Neuronal stem cell (in vitro differentiated cells): ENCODE results near the gene SMIM15.

Experiments used
- DNase-seq: peaks from one replicate; pipeline ENCODE4 v3.0.0-alpha.2; 2013; ENCODE audit warnings: low spot score
- H2AFZ ChIP-seq: one replicate; pipeline ENCODE4 v1.6.1; 2013; ENCODE audit warnings: mild to moderate bottlenecking, low read length, inconsistent platforms
- H2AK5ac ChIP-seq: 2 replicates; pipeline ENCODE4 v1.6.1; 2013; ENCODE audit warnings: low read depth, mild to moderate bottlenecking, inconsistent platforms, low read length, moderate library complexity, mixed read lengths
- H2BK120ac ChIP-seq: 2 replicates; pipeline ENCODE4 v1.6.1; 2013; ENCODE audit warnings: low read depth, mild to moderate bottlenecking, inconsistent platforms, low read length, moderate library complexity, mixed read lengths
- H2BK12ac ChIP-seq: one replicate; pipeline ENCODE4 v1.6.1; 2013; ENCODE audit warnings: low read length, inconsistent platforms
- H2BK15ac ChIP-seq: 2 replicates; pipeline ENCODE4 v1.6.1; 2013; ENCODE audit warnings: mild to moderate bottlenecking, low read length, inconsistent platforms, mixed read lengths
- H2BK5ac ChIP-seq: one replicate; pipeline ENCODE4 v1.6.1; 2013; ENCODE audit warnings: inconsistent platforms, mild to moderate bottlenecking, low read length, moderate library complexity
- H3K14ac ChIP-seq: one replicate; pipeline ENCODE4 v1.6.1; 2013; ENCODE audit warnings: low read length, inconsistent platforms
- H3K18ac ChIP-seq: 2 replicates; pipeline ENCODE4 v1.6.1; 2013; ENCODE audit warnings: low read length, inconsistent platforms
- H3K23ac ChIP-seq: 2 replicates; pipeline ENCODE4 v1.6.1; 2013; ENCODE audit warnings: low read depth, mild to moderate bottlenecking, mixed read lengths, low read length, inconsistent platforms; ENCODE audit not compliant: poor library complexity
- H3K27ac ChIP-seq: replicated peaks from 3 replicates; pipeline ENCODE4 v1.5.1; 2013; ENCODE audit warnings: low read length, inconsistent platforms
- H3K27me3 ChIP-seq, 3 experiments: 2 replicates each; pipeline ENCODE4 v1.6.1; 2013; ENCODE audit warnings: low read length in 3 of 3, mild to moderate bottlenecking in 2 of 3, inconsistent platforms in 1 of 3, low read depth in 1 of 3, mixed read lengths in 1 of 3, moderate library complexity in 1 of 3; ENCODE audit not compliant: control insufficient read depth in 3 of 3, insufficient read depth in 3 of 3
- H3K36me3 ChIP-seq, 2 donors: replicated peaks in 1 of 2; 2 replicates each; pipeline ENCODE4 v1.6.1; 2013; ENCODE audit warnings: low read length in 2 of 2; ENCODE audit not compliant: control insufficient read depth in 2 of 2, insufficient read depth in 2 of 2
- H3K4ac ChIP-seq: 2 replicates; pipeline ENCODE4 v1.6.1; 2013; ENCODE audit warnings: inconsistent platforms, mild to moderate bottlenecking, low read length, moderate library complexity
- H3K4me1 ChIP-seq, 2 donors: 1 replicate in 1 of 2; 2 replicates in 1 of 2; pipeline ENCODE4 v1.6.1; 2013; ENCODE audit warnings: low read length in 2 of 2, low read depth in 1 of 2; ENCODE audit not compliant: control insufficient read depth in 2 of 2, insufficient read depth in 1 of 2
- H3K4me2 ChIP-seq: one replicate; pipeline ENCODE4 v1.6.1; 2013; ENCODE audit warnings: mild to moderate bottlenecking, low read length, inconsistent platforms; ENCODE audit not compliant: insufficient read depth, poor library complexity, severe bottlenecking
- H3K4me3 ChIP-seq, 2 donors: 2 replicates each; pipeline ENCODE4 v1.5.1; 2013; ENCODE audit warnings: low read length in 2 of 2, mild to moderate bottlenecking in 2 of 2, inconsistent platforms in 1 of 2, moderate library complexity in 1 of 2
- H3K79me1 ChIP-seq: one replicate; pipeline ENCODE4 v1.6.1; 2013; ENCODE audit warnings: low read depth, mild to moderate bottlenecking, inconsistent platforms, low read length, moderate library complexity
- H3K9ac ChIP-seq: one replicate; pipeline ENCODE4 v1.6.1; 2013; ENCODE audit warnings: mild to moderate bottlenecking, low read depth, low read length, inconsistent platforms; ENCODE audit not compliant: poor library complexity
- H3K9me3 ChIP-seq, 2 donors: replicated peaks in 1 of 2; 2 replicates each; pipeline versions ENCODE3 to v1.6.1; 2013; ENCODE audit warnings: low read length in 2 of 2, mild to moderate bottlenecking in 2 of 2, inconsistent platforms in 1 of 2, low read depth in 1 of 2, mixed read lengths in 1 of 2, moderate library complexity in 1 of 2; ENCODE audit not compliant: control insufficient read depth in 2 of 2, insufficient read depth in 1 of 2
- H4K8ac ChIP-seq: one replicate; pipeline ENCODE4 v1.6.1; 2013; ENCODE audit warnings: low read depth, mild to moderate bottlenecking, inconsistent platforms, low read length, moderate library complexity
- H4K91ac ChIP-seq: one replicate; pipeline ENCODE4 v1.6.1; 2013; ENCODE audit warnings: low read length, low read depth, mild to moderate bottlenecking, inconsistent platforms; ENCODE audit not compliant: poor library complexity
- WGBS, 2 donors: extraction: QIAGEN DNeasy Blood & Tissue Kit; methylation state at CpG; one replicate each; pipeline ENCODE4 v1.1.7; 2013; ENCODE audit warnings: missing lambda C conversion rate in 2 of 2, mixed read lengths in 1 of 2; ENCODE audit not compliant: insufficient read length in 2 of 2, insufficient replicate concordance in 1 of 2; ENCODE audit errors: extremely low coverage in 2 of 2; 5-methylcytosine and 5-hydroxymethylcytosine counted together

The SMIM15 gene

DNA sequence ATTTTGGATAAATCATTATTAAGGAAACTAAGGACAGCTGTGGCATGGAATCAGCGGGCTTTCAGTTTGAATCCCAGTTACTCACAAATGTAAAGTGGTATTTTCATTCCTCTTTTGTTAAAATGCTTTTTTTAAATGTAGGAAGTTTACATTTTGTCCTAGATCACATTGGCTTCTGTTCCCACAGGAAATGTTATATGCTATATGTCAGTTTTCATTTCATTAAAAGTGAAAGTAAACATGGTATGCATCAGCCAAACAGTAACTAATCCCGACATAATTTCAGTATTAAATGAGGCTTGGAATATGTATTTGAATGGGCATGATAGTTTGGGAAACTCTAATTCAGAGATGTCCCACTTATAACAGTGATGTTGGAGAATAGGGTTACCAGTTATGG is 18.6 kb upstream of the SMIM15 start:
- H2BK12ac ChIP-seq, result no peak overlapping the region
- no peak overlapping the region for H2BK120ac ChIP-seq
- no peak overlapping the region for H3K14ac ChIP-seq
- no peak for DNase-seq
- no peak overlapping the region for H3K18ac ChIP-seq
- no peak overlapping the region for H3K9ac ChIP-seq
- no peak overlapping the region for H2AK5ac ChIP-seq
- no peak overlapping the region for H3K4me2 ChIP-seq
- no peaks in the 10 kb centered on the region for H3K36me3 ChIP-seq
- no peak overlapping the region for H3K4me3 ChIP-seq
- no peak overlapping the region for H3K23ac ChIP-seq
- H3K27me3 ChIP-seq, result no peaks in the 10 kb centered on the region
- no CpG with 5 or more reads among the region's 2 CpGs for WGBS, 2 donors
- H3K27ac ChIP-seq, result no peak overlapping the region
- no peak overlapping the region for H3K4ac ChIP-seq
- no peak overlapping the region for H4K8ac ChIP-seq
- H2BK5ac ChIP-seq, result no peak overlapping the region
- no peak overlapping the region for H2AFZ ChIP-seq
- no peak overlapping the region for H4K91ac ChIP-seq
- H2BK15ac ChIP-seq, result no peak overlapping the region
- no peaks in the 10 kb centered on the region for H3K9me3 ChIP-seq
- H3K4me1 ChIP-seq, result no peaks in the 10 kb centered on the region
- H3K79me1 ChIP-seq, result no peaks in the 10 kb centered on the region

DNA sequence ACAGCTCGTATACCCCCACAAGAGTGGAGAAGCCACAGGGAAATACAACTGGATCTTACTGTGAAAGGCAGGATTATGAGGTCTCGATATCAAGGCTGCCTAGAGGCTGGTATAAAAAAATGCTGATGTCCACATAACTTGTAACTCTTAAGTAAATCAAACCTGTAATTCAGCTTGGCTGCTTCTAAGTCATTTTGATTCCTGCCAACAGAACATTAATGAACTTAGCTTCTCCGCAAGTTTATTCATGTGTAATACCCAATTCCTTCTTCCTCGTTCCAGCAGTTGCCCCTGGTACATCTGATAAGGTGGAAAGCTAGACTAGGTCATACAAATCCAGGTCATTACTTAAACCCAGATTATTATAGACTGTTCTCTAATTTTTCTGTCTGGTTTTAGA is 16.4 kb upstream of the SMIM15 start:
- Histone ChIP-seq H2BK12ac (no peak overlapping the region), H4K91ac (no peak overlapping the region), H3K36me3 (no peaks in the 10 kb centered on the region), H3K4me3 (no peak overlapping the region), H2AFZ (no peak overlapping the region), H3K23ac (no peak overlapping the region), H3K9ac (no peak overlapping the region), H3K9me3 (no peaks in the 10 kb centered on the region), H3K18ac (no peak overlapping the region), H2BK5ac (no peak overlapping the region), H2BK120ac (no peak overlapping the region), H3K4me2 (no peak overlapping the region), H3K27ac (no peak overlapping the region), H3K4me1 (no peaks in the 10 kb centered on the region), H4K8ac (no peak overlapping the region), H3K4ac (no peak overlapping the region), H2BK15ac (no peak overlapping the region), H3K14ac (no peak overlapping the region), H3K79me1 (no peaks in the 10 kb centered on the region), H3K27me3 (no peaks in the 10 kb centered on the region), H2AK5ac (no peak overlapping the region)
- DNase-seq, result no peak
- no CpG with 5 or more reads among the region's 4 CpGs for WGBS, 2 donors

DNA sequence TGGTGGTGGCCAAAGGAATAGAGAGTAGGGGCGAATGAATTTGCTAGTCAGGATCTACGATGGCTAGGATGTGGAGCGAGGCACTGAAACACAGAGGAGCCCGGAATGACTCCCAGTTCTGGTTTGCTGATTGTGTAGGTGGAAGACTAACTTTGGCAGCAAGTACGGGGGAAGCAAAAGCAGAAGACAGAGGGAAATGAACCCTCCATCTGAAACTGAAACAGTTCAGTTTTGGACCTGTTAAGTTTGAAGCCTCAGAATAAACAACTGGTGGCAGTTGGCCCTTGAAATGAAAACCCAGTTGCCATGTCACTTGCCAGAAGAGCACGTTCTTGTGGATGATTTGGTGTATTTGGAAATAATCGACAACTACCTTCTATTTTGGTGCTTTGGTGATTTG is 15.4 kb upstream of the SMIM15 start:
- no peak overlapping the region for H2BK12ac ChIP-seq
- H3K79me1 ChIP-seq, result no peaks in the 10 kb centered on the region
- H2BK5ac ChIP-seq, result no peak overlapping the region
- no peak overlapping the region for H3K27ac ChIP-seq
- H4K91ac ChIP-seq, result no peak overlapping the region
- H3K4me3 ChIP-seq, result no peak overlapping the region
- H2BK15ac ChIP-seq, result no peak overlapping the region
- H3K9ac ChIP-seq, result no peak overlapping the region
- H3K4me1 ChIP-seq, result no peaks in the 10 kb centered on the region
- H3K18ac ChIP-seq, result no peak overlapping the region
- no peaks in the 10 kb centered on the region for H3K36me3 ChIP-seq
- H3K9me3 ChIP-seq, result no peaks in the 10 kb centered on the region
- H3K27me3 ChIP-seq, result no peaks in the 10 kb centered on the region
- H3K14ac ChIP-seq, result no peak overlapping the region
- H3K4me2 ChIP-seq, result no peak overlapping the region
- no CpG with 5 or more reads among the region's 7 CpGs for WGBS, 2 donors
- no peak overlapping the region for H3K23ac ChIP-seq
- no peak overlapping the region for H3K4ac ChIP-seq
- H2AFZ ChIP-seq, result no peak overlapping the region
- H2BK120ac ChIP-seq, result no peak overlapping the region
- H4K8ac ChIP-seq, result no peak overlapping the region
- DNase-seq, result no peak
- H2AK5ac ChIP-seq, result no peak overlapping the region

DNA sequence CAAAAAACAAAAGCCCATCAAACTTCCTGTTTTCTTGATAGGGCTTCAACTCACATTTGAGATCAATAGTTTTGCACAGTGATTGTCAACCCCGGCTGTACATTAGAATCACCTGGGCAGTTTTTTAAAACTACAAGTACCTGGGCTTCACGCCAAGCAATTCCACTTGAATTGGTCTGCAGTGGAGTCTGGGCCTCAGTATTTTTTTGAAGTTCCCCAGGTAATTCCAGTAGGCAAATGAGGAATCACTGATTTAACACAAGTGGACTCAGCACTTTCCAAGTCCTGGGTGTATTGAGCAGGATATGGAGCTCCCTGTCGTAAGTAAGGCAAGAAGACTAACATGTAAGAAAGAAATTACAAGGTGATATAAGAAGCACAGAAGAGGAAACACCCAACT is 14.8 kb upstream of the SMIM15 start:
- H3K27me3 ChIP-seq, result no peaks in the 10 kb centered on the region
- no peak overlapping the region for H4K91ac ChIP-seq
- no peak overlapping the region for H3K14ac ChIP-seq

More for the DNA sequence above, 14.8 kb upstream of the SMIM15 start:
- WGBS, 2 donors, result no CpG with 5 or more reads among the region's 3 CpGs
- no peak overlapping the region for H3K9ac ChIP-seq
- no peak overlapping the region for H4K8ac ChIP-seq
- no peaks in the 10 kb centered on the region for H3K9me3 ChIP-seq
- no peak overlapping the region for H2AK5ac ChIP-seq
- H2BK5ac ChIP-seq, result no peak overlapping the region
- H3K27ac ChIP-seq, result no peak overlapping the region
- no peak for DNase-seq
- no peak overlapping the region for H3K4ac ChIP-seq
- no peaks in the 10 kb centered on the region for H3K79me1 ChIP-seq
- H3K36me3 ChIP-seq, result no peaks in the 10 kb centered on the region
- H2BK12ac ChIP-seq, result no peak overlapping the region
- H2BK15ac ChIP-seq, result no peak overlapping the region
- H3K23ac ChIP-seq, result no peak overlapping the region
- no peak overlapping the region for H2BK120ac ChIP-seq
- H3K4me2 ChIP-seq, result no peak overlapping the region
- no peaks in the 10 kb centered on the region for H3K4me1 ChIP-seq
- H3K18ac ChIP-seq, result no peak overlapping the region
- no peak overlapping the region for H2AFZ ChIP-seq
- no peak overlapping the region for H3K4me3 ChIP-seq
